HG03196 (cell line): ENCODE results near the gene FXR2.

Experiments
- ATAC-seq: cut with Tn5 transposase; IDR thresholded peaks from one replicate; pipeline ENCODE4 v1.9.1; 2021; ENCODE audit not compliant: unreplicated experiment

FXR2 gene

GRCh38 chr17:7552621-7553051 lies 62.1 kb downstream of the FXR2 start:
- peak; percentile 51 for ATAC-seq

GRCh38 chr17:7551396-7551795 lies 63.3 kb downstream of the FXR2 start:
- ATAC-seq = no peak

- ATAC-seq = no peak
Measured at GRCh38 chr17:7550344-7550743, 64.4 kb downstream of the FXR2 start.

GRCh38 chr17:7549401-7550055 lies 65.2 kb downstream of the FXR2 start:
- no peak for ATAC-seq

- no peak for ATAC-seq
Measured at GRCh38 chr17:7548585-7549400, 65.9 kb downstream of the FXR2 start, which contains the start of gene TNFSF12. Gene TNFSF12 (plus strand): TSS chr17:7549058. CDS start chr17:7549154, 96 bp downstream.

GRCh38 chr17:7544911-7545310 lies 69.8 kb downstream of the FXR2 start:
- ATAC-seq = no peak
